HCT116 (cell line): ENCODE results near the gene FKBP7. TPM values are rescaled to one million over a fixed set of nuclear protein-coding genes. Genes with fewer than 3 reads are reported as not detected.

Experiments used
- ATAC-seq: fragments of 200-7000 bp; cut with Tn5 transposase; 2 replicates; pipeline ENCODE4 v1.9.1; 2020; ENCODE audit warnings: mild to moderate bottlenecking, moderate library complexity
- BruUV-seq: library from RNA; stranded (reverse); fragments of 400-500 nt; replicated peaks from 2 replicates; lab custom pipeline; 2021; lab: Mats Ljungman, UMichigan
- CTCF ChIA-PET: fragments of 300-600 bp; sonication (Branson Sonifier 250); formaldehyde crosslinking; loops from one replicate; lab custom pipeline; 2021; ENCODE audit warnings: antibody characterized with exemption; lab: Charles Lee
- POLR2A ChIA-PET: fragments of 300-600, 350-600 bp; sonication (Branson Sonifier 250); formaldehyde crosslinking; loops from one replicate; lab custom pipeline; 2021; ENCODE audit warnings: antibody characterized with exemption; lab: Charles Lee
- RAD21 ChIA-PET, 2 experiments: fragments of 300-600 bp; sonication (Branson Sonifier 250); formaldehyde crosslinking; loops; one replicate each; lab custom pipeline; 2023; ENCODE audit warnings: low total read pairs in 2 of 2; ENCODE audit not compliant: uncharacterized antibody in 2 of 2, unreplicated experiment in 2 of 2, low non-redundant PET in 1 of 2; lab: Charles Lee
- DNase-seq: peaks from one replicate; pipeline ENCODE4 v3.0.0-alpha.2; 2010; ENCODE audit warnings: low read depth, low spot score
- H2AFZ ChIP-seq: fragments of 200-600 bp; shearing (Covaris generic), sonication (generic); 2 replicates; pipeline ENCODE4 v1.6.1; 2017; ENCODE audit warnings: low read depth, mixed run types, mixed read lengths, antibody characterized with exemption, low read length; ENCODE audit not compliant: poor library complexity, severe bottlenecking
- H3K27ac ChIP-seq: 2 replicates; pipeline ENCODE4 v1.5.1; 2012; ENCODE audit warnings: low read depth, low read length
- H3K27me3 ChIP-seq: fragments of 200-600 bp; sonication (generic); 2 replicates; pipeline ENCODE4 v1.6.1; 2016; ENCODE audit warnings: mixed run types, low read length, mixed read lengths; ENCODE audit not compliant: insufficient read depth
- H3K36me3 ChIP-seq, 2 experiments: fragments of 200-500 bp in 1 of 2; fragments of 200-600 bp in 1 of 2; sonication (Bioruptor generic) in 1 of 2; sonication (generic) in 1 of 2; 2 replicates each; pipeline versions ENCODE4 v1.5.1 to v1.6.1; 2014 to 2016; ENCODE audit warnings: low read length in 2 of 2, inconsistent platforms in 1 of 2, mixed read lengths in 1 of 2, mixed run types in 1 of 2; ENCODE audit not compliant: insufficient read depth in 2 of 2, control insufficient read depth in 1 of 2
- H3K4me1 ChIP-seq, 2 experiments: fragments of 200-600 bp in 1 of 2; sonication (generic) in 1 of 2; 2 replicates each; pipeline versions ENCODE4 v1.5.1 to v1.6.1; 2012 to 2017; ENCODE audit warnings: low read length in 2 of 2, inconsistent platforms in 1 of 2, mild to moderate bottlenecking in 1 of 2, mixed read lengths in 1 of 2, mixed run types in 1 of 2, moderate library complexity in 1 of 2; ENCODE audit not compliant: insufficient read depth in 2 of 2, control insufficient read depth in 1 of 2
- H3K4me2 ChIP-seq: fragments of 200-600 bp; sonication (generic); 2 replicates; pipeline ENCODE4 v1.6.1; 2017; ENCODE audit warnings: mixed run types, low read length, mixed read lengths
- H3K4me3 ChIP-seq, 2 experiments: fragments of 200-600 bp in 1 of 2; sonication (generic) in 1 of 2; replicated peaks in 1 of 2; 2 replicates each; pipeline ENCODE4 v1.5.1; 2011 to 2016; ENCODE audit warnings: low read length in 2 of 2, control low read depth in 1 of 2, low read depth in 1 of 2, mild to moderate bottlenecking in 1 of 2, mixed read lengths in 1 of 2, mixed run types in 1 of 2
- H3K79me2 ChIP-seq: fragments of 200-600 bp; sonication (generic); 2 replicates; pipeline ENCODE4 v1.6.1; 2017; ENCODE audit warnings: mild to moderate bottlenecking, mixed run types, low read length, moderate library complexity, mixed read lengths; ENCODE audit not compliant: insufficient read depth
- H3K9ac ChIP-seq: fragments of 200-600 bp; sonication (generic); 2 replicates; pipeline ENCODE4 v1.6.1; 2016; ENCODE audit warnings: low read length, mixed read lengths
- H3K9me2 ChIP-seq: fragments of 200-600 bp; sonication (generic), shearing (Covaris generic); 2 replicates; pipeline ENCODE4 v1.6.1; 2017; ENCODE audit warnings: mixed run types, mild to moderate bottlenecking, moderate library complexity; ENCODE audit not compliant: insufficient read depth
- H3K9me3 ChIP-seq, 2 experiments: fragments of 200-500 bp in 1 of 2; fragments of 200-600 bp in 1 of 2; sonication (Bioruptor generic) in 1 of 2; sonication (generic) in 1 of 2; 2 replicates each; pipeline ENCODE4 v1.6.1; 2014 to 2017; ENCODE audit warnings: low read length in 2 of 2, mixed read lengths in 2 of 2, inconsistent platforms in 1 of 2, low read depth in 1 of 2, mild to moderate bottlenecking in 1 of 2, mixed run types in 1 of 2, moderate library complexity in 1 of 2; ENCODE audit not compliant: control insufficient read depth in 1 of 2, insufficient read depth in 1 of 2
- H4K20me1 ChIP-seq: fragments of 200-600 bp; sonication (generic), shearing (Covaris generic); 2 replicates; pipeline ENCODE4 v1.6.1; 2017; ENCODE audit warnings: mixed run types, mild to moderate bottlenecking, moderate library complexity; ENCODE audit not compliant: insufficient read depth
- CEBPB ChIP-seq: IDR thresholded peaks from 2 replicates; pipeline ENCODE4 v1.6.1; 2012; ENCODE audit warnings: low read depth
- CTCF ChIP-seq, 3 experiments: fragments of 200-600 bp in 1 of 3; sonication (generic) in 1 of 3; IDR thresholded peaks in 2 of 3; conservative IDR thresholded peaks in 1 of 3; 2 replicates each; pipeline ENCODE4 v1.5.1; 2012 to 2017; ENCODE audit warnings: low read depth in 2 of 3, low read length in 2 of 3, antibody characterized with exemption in 1 of 3, borderline replicate concordance in 1 of 3, control low read depth in 1 of 3, mild to moderate bottlenecking in 1 of 3, mixed read lengths in 1 of 3, mixed run types in 1 of 3, moderate library complexity in 1 of 3; ENCODE audit not compliant: insufficient read depth in 1 of 3
- EZH2phosphoT487 ChIP-seq: fragments of 200-600 bp; IDR thresholded peaks from 2 replicates; pipeline ENCODE4 v1.6.1; 2018; ENCODE audit warnings: antibody characterized with exemption, borderline replicate concordance
- POLR2A ChIP-seq: IDR thresholded peaks from 2 replicates; pipeline ENCODE4 v1.7.0; 2011; ENCODE audit warnings: borderline replicate concordance; ENCODE audit not compliant: insufficient read depth, insufficient read length; ENCODE audit errors: extremely low read depth
- RAD21 ChIP-seq: IDR thresholded peaks from 2 replicates; pipeline ENCODE4 v1.6.1; 2012; ENCODE audit warnings: low read depth, mild to moderate bottlenecking
- REST ChIP-seq: IDR thresholded peaks from 2 replicates; pipeline ENCODE4 v1.6.1; 2012; ENCODE audit warnings: low read depth
- SRF ChIP-seq: IDR thresholded peaks from 2 replicates; pipeline ENCODE4 v1.6.1; 2012; ENCODE audit warnings: low read depth
- YY1 ChIP-seq: IDR thresholded peaks from 2 replicates; pipeline ENCODE4 v1.6.1; 2011; ENCODE audit warnings: low read length, low read depth, moderate library complexity, mild to moderate bottlenecking; ENCODE audit not compliant: insufficient replicate concordance; ENCODE audit errors: extremely low read depth
- ZBTB33 ChIP-seq: IDR thresholded peaks from 2 replicates; pipeline ENCODE4 v1.6.1; 2011; ENCODE audit warnings: mild to moderate bottlenecking, low read length, moderate library complexity; ENCODE audit not compliant: insufficient replicate concordance; ENCODE audit errors: extremely low read depth
- intact Hi-C: fragments of 100-400 bp; cut with micrococcal nuclease; formaldehyde crosslinking; loops from 2 replicates; pipeline ENCODE4 v1.10.0; 2022
- total RNA-seq: library from RNA; stranded (reverse); gene quantifications from one replicate; pipeline ENCODE4 v1.2.1, GENCODE V29; 2021; ENCODE audit not compliant: unreplicated experiment

Gene FKBP7
- total RNA-seq, 1 experiment from 2014 or later, result 4.5 TPM

- H3K36me3 ChIP-seq, result no peaks in the 10 kb centered on the region
- CTCF ChIA-PET, result interaction anchor here (1.1 to 2.2 kb wide), 3 partner anchors 306 to 512 kb away, joined by 4 to 14 read pairs (median 4); partner anchors contain the start of gene RBM45
- no peak overlapping the region for H3K4me3 ChIP-seq
- RAD21 ChIA-PET, result no interaction called here
- no peaks in the 10 kb centered on the region for H3K9me3 ChIP-seq
- H3K79me2 ChIP-seq, result no peaks in the 10 kb centered on the region
- no peak overlapping the region for H3K4me2 ChIP-seq
- ATAC-seq (no peak), DNase-seq (no peak)
- no peaks in the 10 kb centered on the region for H4K20me1 ChIP-seq
- TF ChIP-seq EZH2phosphoT487 (no peak), SRF (no peak), ZBTB33 (no peak), YY1 (no peak), REST (no peak), CTCF (IDR thresholded peaks at IDR 0.05 in 2 of 3, conservative IDR thresholded peaks at IDR 0.05 in 1 of 3; ENCODE audit: borderline replicate concordance in 1 of 3, insufficient read depth in 1 of 3, low read depth in 2 of 3, low read length in 2 of 3) (no peak), CEBPB (no peak), POLR2A (no peak), RAD21 (no peak)
- H3K9me2 ChIP-seq, result no peaks in the 10 kb centered on the region
- no peak overlapping the region for H2AFZ ChIP-seq
- intact Hi-C loops, result loop anchor here (10.0 kb wide), 1 partner anchor 514 kb away; no protein-coding TSS in a partner anchor
- peaks cover 2 to 6% of the 10 kb centered on the region in 2 experiments; a peak in 2 of 4 replicates for H3K4me1 ChIP-seq
- no TSS peak for BruUV-seq
- no peak overlapping the region for H3K9ac ChIP-seq
- H3K27ac ChIP-seq, result no peak overlapping the region
- H3K27me3 ChIP-seq, result no peaks in the 10 kb centered on the region
- POLR2A ChIA-PET, result interaction anchor here (1.1 kb wide), 1 partner anchor 29 kb away, joined by 3 read pairs; no protein-coding TSS in a partner anchor
These were observed 60.0 kb downstream of the FKBP7 start for GRCh38 chr2:178418426-178418825.
